HG03342 (cell line): ENCODE data around the gene PRND.
A peak's percentile ranks its signal among the peaks of the same experiment; 100 is the strongest.
"Not testable (repeated sequence)": the region's sequence is repeated elsewhere in the genome, so short reads cannot be mapped to it uniquely, and the experiment has no call there.

Source experiments
- ATAC-seq: cut with Tn5 transposase; IDR thresholded peaks from one replicate; pipeline ENCODE4 v1.9.1; 2021; ENCODE audit warnings: mild to moderate bottlenecking, moderate library complexity; ENCODE audit not compliant: unreplicated experiment

The PRND gene

GRCh38 chr20:4708036-4708435 is 13.7 kb upstream of the PRND start:
- no peak for ATAC-seq

DNA sequence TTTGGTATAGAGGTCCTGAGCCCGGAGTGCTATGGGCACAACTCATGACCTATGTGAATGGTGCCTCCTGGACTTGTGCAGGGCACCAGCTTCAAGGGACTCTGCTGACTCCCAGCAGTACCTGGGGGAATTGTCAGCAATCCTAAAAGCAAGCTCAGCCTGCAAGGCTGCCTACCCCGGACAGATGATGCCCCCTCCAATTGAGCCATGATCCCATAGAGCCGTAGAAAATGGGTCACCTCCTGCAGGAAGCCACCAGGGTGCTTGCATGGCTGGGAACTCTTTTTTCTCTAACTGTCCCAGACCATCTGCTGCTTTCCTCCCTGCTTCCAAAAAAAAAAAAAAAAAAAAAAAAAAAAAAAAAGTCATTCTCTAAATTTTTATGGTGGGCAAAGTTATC is 12.9 kb upstream of the PRND start:
- ATAC-seq: no peak

DNA sequence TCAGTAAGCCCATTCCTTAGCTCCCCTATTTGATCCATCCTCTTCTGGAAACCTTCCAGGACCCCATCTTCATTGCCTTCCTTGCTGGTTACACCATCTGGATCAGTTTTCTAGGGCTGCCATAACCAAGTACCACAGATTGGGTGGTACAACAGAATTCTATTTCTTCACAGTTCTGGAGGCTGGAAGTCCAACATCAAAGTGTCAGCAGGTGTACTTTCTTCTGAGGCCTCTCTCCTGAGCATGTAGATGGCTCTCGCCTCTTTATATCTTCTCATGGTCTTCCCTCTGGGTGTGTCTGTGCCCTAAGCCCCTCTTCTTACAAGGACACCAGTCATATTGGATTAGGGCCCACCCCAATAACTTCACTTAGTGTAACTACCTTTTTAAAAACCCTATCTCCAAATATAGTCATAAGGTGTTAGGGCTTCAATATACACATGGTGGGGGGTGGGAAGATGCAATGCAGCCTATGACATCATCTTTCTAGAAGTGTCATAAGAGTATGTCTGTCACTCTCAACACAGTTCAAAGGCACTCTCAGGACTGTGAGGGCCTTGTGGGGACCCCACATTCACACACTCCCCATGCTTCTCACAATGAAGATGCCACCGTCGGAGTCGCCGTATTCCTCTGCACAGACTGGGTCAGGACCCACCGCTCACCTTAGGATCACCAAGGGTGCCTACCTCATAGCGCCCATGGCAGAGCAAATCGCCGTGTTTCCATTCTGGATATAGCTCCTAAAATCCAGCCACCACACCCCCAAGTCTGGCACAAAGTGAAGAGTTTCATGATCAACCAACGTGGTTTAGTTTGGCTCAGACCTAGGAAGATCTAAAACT is 12.2 kb upstream of the PRND start:
- no peak for ATAC-seq

- ATAC-seq: no peak
Measured at GRCh38 chr20:4710106-4710475, 11.6 kb upstream of the PRND start.

GRCh38 chr20:4711511-4711910 is 10.2 kb upstream of the PRND start:
- no peak for ATAC-seq

DNA sequence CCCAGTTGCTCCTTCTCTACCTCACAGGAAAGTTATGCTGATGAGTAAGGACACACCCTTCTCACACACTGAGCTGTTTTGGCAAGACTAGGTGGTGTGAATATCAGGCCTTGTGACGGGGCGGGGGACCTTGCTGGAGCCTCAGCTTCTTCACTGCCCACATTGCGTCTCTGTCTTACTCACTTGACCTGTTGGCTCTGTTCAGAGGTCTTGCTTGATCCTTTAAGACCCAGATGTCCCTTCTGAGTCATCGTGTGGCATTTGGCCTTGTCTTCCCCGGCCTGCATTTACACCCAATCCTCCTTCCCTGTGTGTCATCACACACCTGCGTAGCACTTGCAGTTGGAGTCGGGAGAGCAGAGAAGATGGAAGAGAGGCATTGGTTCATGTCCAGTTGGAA is 8.3 kb upstream of the PRND start:
- no peak for ATAC-seq

- ATAC-seq: no peak
Measured at GRCh38 chr20:4714818-4715217, 6.9 kb upstream of the PRND start.

GRCh38 chr20:4717816-4718570 is 3.7 kb upstream of the PRND start:
- no peak for ATAC-seq

- ATAC-seq: no peak
Measured at GRCh38 chr20:4719190-4719589, 2.5 kb upstream of the PRND start.

GRCh38 chr20:4720041-4720976 is 1.4 kb upstream of the PRND start:
- ATAC-seq: peak; percentile 91

- peak; percentile 7 for ATAC-seq
Measured at GRCh38 chr20:4720977-4721349, 746 bp upstream of the PRND start.

DNA sequence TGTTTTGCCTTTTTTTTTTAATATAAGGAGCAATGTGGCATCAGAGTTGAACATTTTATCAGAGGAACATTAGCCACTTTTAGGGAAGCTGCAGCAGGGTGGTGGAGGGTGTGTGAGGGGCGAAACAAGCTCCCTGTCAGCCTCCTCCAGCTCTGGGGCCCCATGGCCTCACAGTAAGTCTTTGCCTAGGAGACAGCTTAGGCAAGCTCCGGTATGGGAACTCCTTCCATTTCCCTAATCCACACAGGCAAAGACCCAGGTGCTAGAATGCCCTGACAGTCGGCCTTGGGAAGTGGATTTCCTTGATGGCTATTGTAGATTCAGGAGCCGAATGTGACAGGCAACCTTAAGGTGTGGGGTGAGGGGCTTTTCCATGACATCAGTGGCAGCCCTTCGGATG is 862 bp downstream of the PRND start:
- no peak for ATAC-seq

GRCh38 chr20:4722993-4723392 is 1.3 kb downstream of the PRND start:
- ATAC-seq: no peak

DNA sequence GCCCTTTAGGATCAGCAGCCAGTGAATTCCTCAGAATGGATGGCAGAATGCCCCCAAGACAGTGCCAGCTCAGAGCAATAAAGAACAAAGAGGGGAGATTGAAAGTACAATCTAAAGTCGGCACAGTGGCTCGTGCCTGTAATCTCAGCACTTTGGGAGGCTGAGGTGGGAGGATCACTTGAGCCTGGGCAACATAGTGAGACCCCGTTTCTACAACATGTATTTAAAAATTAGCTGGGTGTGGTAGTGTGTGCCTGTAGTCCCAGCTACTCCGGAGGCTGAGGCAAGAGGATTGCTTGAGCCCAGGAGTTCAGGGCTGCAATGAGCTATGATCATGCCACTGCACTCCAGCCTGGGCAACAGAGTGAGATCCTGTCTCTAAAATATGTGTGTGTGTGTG is 1.8 kb downstream of the PRND start:
- ATAC-seq: not testable (repeated sequence)

- ATAC-seq: no peak
Measured at GRCh38 chr20:4724459-4725262, 3.0 kb downstream of the PRND start.

- ATAC-seq: no peak
Measured at GRCh38 chr20:4725263-4725550, 3.5 kb downstream of the PRND start.

DNA sequence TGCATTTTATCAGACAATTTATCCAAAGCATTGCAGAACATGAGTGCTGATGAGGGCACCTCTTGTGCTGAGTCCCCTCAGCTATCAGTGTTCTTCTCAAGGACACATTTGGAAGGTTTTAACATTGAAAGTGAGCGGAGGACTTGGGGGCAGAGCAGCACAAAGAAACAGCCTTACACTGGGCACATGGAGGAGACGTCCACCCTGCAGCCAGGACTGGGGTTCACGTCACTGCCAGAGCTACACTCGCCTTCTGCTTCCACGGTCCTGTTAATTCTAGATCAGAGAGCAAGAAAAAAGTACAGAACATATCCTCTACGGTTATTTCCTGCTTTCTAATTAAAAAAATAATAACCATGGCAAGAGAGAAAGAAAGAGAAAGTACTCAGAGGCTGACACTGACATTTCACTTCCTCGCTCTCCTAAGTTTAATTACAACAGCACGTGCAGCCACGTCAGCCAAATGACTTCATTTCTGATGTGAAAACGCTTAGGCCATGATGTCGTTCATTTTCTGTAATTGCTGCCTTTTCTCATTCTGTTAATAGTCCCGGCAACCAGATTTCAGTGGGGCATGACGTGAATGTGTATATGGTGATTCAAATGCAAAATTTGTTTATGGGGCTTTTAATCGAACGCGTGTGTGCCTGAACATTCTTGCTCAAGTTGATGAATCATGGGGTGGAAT is 5.1 kb downstream of the PRND start:
- ATAC-seq: no peak

DNA sequence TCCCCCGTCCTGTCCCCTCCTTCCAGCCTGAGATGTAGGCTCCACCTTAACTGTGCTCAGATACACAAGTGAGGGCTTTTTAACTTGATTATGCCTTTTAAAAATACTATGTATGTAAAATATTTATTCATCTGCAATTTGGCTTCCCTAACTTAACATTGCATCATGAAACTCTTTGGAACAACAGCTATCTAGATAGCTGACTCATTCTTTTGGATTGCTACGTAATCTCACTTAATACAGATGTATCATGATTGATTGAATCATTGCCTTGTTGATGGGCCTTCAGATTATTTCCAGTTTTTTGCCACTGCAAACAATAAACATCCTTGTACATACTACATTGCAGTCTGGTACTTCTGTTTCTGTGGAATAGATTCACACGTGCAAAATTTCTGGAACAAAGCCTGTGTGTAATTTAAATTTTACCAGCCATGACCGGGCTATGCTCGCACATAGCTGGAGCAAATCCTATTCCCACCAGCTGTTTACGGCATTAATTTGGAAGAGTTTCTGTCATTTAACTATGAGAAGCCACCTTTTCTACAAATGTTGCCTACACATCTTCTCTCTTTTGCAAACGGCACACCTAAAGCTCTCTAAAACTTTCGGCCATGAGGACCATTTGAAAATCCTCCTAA is 6.5 kb downstream of the PRND start:
- no peak for ATAC-seq

DNA sequence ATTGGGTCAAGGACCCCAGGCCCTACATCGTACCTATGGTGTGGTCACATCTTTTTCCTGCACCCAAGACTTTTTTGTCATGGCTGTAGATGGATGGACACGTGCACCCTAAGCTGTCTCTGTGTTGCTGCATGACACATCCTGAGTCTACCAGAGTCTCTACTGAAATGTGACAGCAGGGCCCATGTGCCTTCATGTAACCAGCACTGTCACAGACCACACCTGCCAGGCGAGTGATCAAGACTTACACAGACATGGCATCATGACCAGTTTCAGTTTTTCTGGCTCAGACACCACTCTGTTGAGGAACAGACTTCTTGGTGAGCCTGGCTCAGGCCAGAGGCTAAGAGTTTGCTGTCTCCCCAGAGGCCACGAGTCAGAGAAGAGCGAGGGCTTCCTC is 7.6 kb downstream of the PRND start:
- no peak for ATAC-seq

DNA sequence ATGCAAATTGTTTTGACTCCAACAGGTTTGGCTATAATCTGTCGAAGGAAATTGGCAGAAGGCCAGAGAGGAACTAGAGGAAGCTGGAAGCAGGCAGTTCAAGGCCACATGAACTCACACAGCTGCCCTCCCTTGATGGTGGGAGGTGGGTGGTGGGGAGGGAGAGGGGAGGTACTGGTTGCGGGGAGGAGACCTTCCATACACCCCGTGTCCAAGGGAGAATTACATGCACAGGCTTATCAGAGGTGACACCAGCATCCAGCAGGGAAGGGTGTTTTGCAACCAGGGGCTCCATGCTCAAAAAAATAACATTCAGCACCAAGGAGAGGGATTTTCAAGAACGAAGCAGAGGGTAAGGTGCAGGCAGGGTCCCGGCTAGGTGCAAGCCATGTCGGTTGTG is 9.1 kb downstream of the PRND start:
- no peak for ATAC-seq
